Suprapubic skin (tissue), 4 donors: ENCODE measurements around the gene TMEM91. TPM values are rescaled to one million over a fixed set of nuclear protein-coding genes. Genes with fewer than 3 reads are reported as not detected.
"Not testable (repeated sequence)": the region's sequence is repeated elsewhere in the genome, so short reads cannot be mapped to it uniquely, and the experiment has no call there.

Experiments used
- DNase-seq, 2 donors: peaks; one replicate each; pipeline ENCODE4 v3.0.0-alpha.2; 2019; ENCODE audit warnings: low spot score in 2 of 2
- H3K27ac ChIP-seq: fragments of 200-600 bp; sonication (generic); one replicate; pipeline ENCODE4 v1.5.1; 2019
- H3K27me3 ChIP-seq: fragments of 200-600 bp; sonication (generic); one replicate; pipeline ENCODE4 v1.5.1; 2019
- H3K36me3 ChIP-seq: fragments of 200-600 bp; sonication (generic); one replicate; pipeline ENCODE4 v1.5.1; 2019
- H3K4me1 ChIP-seq: fragments of 200-600 bp; sonication (generic); one replicate; pipeline ENCODE4 v1.5.1; 2019
- H3K4me3 ChIP-seq: fragments of 200-600 bp; sonication (generic); one replicate; pipeline ENCODE4 v1.5.1; 2019; ENCODE audit warnings: mild to moderate bottlenecking
- H3K9me3 ChIP-seq: fragments of 200-600 bp; sonication (generic); one replicate; pipeline ENCODE4 v1.5.1; 2019
- EP300 ChIP-seq: sonication (generic); formaldehyde crosslinking; IDR thresholded peaks from one replicate; pipeline ENCODE4 v1.6.1; 2017; ENCODE audit warnings: antibody characterized with exemption
- POLR2A ChIP-seq, 2 donors: fragments of 450-650 bp; IDR thresholded peaks; one replicate each; pipeline ENCODE4 v1.6.1; 2017; ENCODE audit warnings: antibody characterized with exemption in 2 of 2, mild to moderate bottlenecking in 2 of 2, moderate library complexity in 2 of 2
- POLR2AphosphoS5 ChIP-seq, 3 donors: sonication (generic); formaldehyde crosslinking; IDR thresholded peaks; one replicate each; pipeline ENCODE4 v1.6.1; 2017; ENCODE audit warnings: antibody characterized with exemption in 3 of 3
- WGBS: methylation state at CpG from one replicate; pipeline ENCODE4 v1.1.5; 2018; 5-methylcytosine and 5-hydroxymethylcytosine counted together
- total RNA-seq, 4 donors: library from RNA; depleted of rRNA; stranded (reverse); fragments of >200 nt; gene quantifications; one replicate each; pipeline ENCODE4 v1.1.0, GENCODE V29; 2016
- TF ChIP-seq, protein P1 (sequence below), 2 donors: fragments of 200-600 bp in 1 of 2; fragments of 450-650 bp in 1 of 2; sonication (generic) in 1 of 2; IDR thresholded peaks; one replicate each; pipeline ENCODE4 v1.5.1; 2016 to 2019; ENCODE audit warnings: antibody characterized with exemption in 2 of 2, mild to moderate bottlenecking in 1 of 2, moderate library complexity in 1 of 2

TMEM91 gene
- total RNA-seq, 4 donors from 2014 or later = 29.6 to 109 (median 88.1) TPM

DNA sequence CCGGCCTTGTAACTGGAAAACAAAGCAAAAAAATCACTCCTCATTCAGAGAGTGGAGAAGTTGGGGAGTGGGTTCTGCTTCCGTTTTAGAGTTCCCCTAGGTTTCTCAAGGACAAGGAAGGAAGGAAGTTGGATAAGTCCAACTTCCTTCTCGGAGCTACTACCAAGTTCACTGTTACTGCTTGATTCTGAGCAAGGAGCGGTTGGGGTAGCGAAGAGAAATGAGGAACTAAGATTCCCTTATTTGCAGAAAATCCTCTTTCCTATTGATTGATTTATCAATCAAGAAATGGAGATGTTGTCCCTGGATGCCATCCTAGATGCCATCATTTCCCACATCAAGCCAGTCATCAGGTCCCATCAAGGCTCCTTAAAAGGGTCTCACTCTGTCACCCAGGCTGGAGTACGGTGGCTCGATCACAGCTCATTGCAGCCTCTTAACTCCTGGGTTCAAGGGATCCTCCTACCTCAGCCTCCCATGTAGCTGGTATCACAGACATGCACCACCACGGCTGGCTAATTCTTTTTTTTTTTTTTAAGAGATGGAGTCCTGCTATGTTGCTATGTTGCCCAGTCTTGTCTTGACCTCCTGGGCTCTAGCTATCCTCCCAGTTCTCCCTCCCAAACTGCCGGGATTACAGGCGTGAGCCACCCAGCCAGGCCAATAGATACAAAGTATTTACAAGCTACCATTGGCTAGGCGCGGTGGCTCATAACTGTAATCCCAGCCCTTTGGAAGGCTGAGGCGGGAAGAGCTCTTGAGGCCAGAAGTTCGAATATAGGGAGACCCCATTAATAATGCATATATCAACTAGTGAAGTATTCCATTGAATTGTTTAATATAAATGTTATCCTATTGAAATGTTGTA lies 11.6 kb upstream of the TMEM91 start:
- 71% methylated on average over 14 of the region's 14 CpGs for WGBS
- DNase-seq = no peak
- H3K27me3 ChIP-seq = no peaks in the 10 kb centered on the region
- peak overlapping the region; percentile 76 for H3K4me3 ChIP-seq
- H3K27ac ChIP-seq = peak overlapping the region; percentile 99
- H3K4me1 ChIP-seq = peaks cover 31% of the 10 kb centered on the region
- no peaks in the 10 kb centered on the region for H3K36me3 ChIP-seq
- TF ChIP-seq, protein P1, sequence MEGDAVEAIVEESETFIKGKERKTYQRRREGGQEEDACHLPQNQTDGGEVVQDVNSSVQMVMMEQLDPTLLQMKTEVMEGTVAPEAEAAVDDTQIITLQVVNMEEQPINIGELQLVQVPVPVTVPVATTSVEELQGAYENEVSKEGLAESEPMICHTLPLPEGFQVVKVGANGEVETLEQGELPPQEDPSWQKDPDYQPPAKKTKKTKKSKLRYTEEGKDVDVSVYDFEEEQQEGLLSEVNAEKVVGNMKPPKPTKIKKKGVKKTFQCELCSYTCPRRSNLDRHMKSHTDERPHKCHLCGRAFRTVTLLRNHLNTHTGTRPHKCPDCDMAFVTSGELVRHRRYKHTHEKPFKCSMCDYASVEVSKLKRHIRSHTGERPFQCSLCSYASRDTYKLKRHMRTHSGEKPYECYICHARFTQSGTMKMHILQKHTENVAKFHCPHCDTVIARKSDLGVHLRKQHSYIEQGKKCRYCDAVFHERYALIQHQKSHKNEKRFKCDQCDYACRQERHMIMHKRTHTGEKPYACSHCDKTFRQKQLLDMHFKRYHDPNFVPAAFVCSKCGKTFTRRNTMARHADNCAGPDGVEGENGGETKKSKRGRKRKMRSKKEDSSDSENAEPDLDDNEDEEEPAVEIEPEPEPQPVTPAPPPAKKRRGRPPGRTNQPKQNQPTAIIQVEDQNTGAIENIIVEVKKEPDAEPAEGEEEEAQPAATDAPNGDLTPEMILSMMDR (IDR thresholded peaks at IDR 0.05) = no peak
- TF ChIP-seq POLR2A (IDR thresholded peaks at IDR 0.05) (no peak), POLR2AphosphoS5 (IDR thresholded peaks at IDR 0.05) (no peak), EP300 (no peak)
- H3K9me3 ChIP-seq = no peaks in the 10 kb centered on the region

GRCh38 chr19:41366089-41366488 lies 10.2 kb upstream of the TMEM91 start:
- TF ChIP-seq, protein P1 (IDR thresholded peaks at IDR 0.05) = no peak
- TF ChIP-seq POLR2A (IDR thresholded peaks at IDR 0.05) (no peak), POLR2AphosphoS5 (IDR thresholded peaks at IDR 0.05) (no peak), EP300 (no peak)
- H3K27me3 ChIP-seq = no peaks in the 10 kb centered on the region
- DNase-seq = no peak
- H3K4me3 ChIP-seq = no peak overlapping the region
- H3K9me3 ChIP-seq = no peaks in the 10 kb centered on the region
- H3K27ac ChIP-seq = no peak overlapping the region
- H3K4me1 ChIP-seq = peaks cover 31% of the 10 kb centered on the region
- H3K36me3 ChIP-seq = no peaks in the 10 kb centered on the region
- WGBS = 96% methylated on average over 1 of the region's 1 CpG

GRCh38 chr19:41367848-41368301 lies 8.5 kb upstream of the TMEM91 start:
- DNase-seq = no peak
- H3K27ac ChIP-seq = peak overlapping the region; percentile 23
- TF ChIP-seq, protein P1 (IDR thresholded peaks at IDR 0.05) = no peak
- TF ChIP-seq EP300 (no peak), POLR2A (IDR thresholded peaks at IDR 0.05) (no peak), POLR2AphosphoS5 (IDR thresholded peaks at IDR 0.05) (no peak)

GRCh38 chr19:41369769-41370168 lies 6.6 kb upstream of the TMEM91 start:
- Histone ChIP-seq H3K36me3 (no peaks in the 10 kb centered on the region), H3K9me3 (no peaks in the 10 kb centered on the region), H3K27ac (no peak overlapping the region), H3K4me1 (peaks cover 31% of the 10 kb centered on the region), H3K4me3 (no peak overlapping the region), H3K27me3 (no peaks in the 10 kb centered on the region)
- TF ChIP-seq POLR2A (IDR thresholded peaks at IDR 0.05) (no peak), EP300 (no peak), POLR2AphosphoS5 (IDR thresholded peaks at IDR 0.05) (no peak)
- TF ChIP-seq, protein P1 (IDR thresholded peaks at IDR 0.05) = no peak
- WGBS = 89% methylated on average over 2 of the region's 2 CpGs
- DNase-seq = no peak

More at GRCh38 chr19:41367848-41368301, 8.5 kb upstream of the TMEM91 start:
- Histone ChIP-seq H3K4me3 (no peak overlapping the region), H3K4me1 (peaks cover 31% of the 10 kb centered on the region), H3K9me3 (no peaks in the 10 kb centered on the region), H3K36me3 (no peaks in the 10 kb centered on the region), H3K27me3 (no peaks in the 10 kb centered on the region)
- 49% methylated on average over 6 of the region's 6 CpGs for WGBS

- H3K9me3 ChIP-seq, DNase-seq, H3K27me3 ChIP-seq, H3K27ac ChIP-seq, H3K36me3 ChIP-seq, H3K4me3 ChIP-seq: not testable (repeated sequence)
- 71% methylated on average over 5 of the region's 5 CpGs for WGBS
- H3K4me1 ChIP-seq = peaks cover 36% of the 10 kb centered on the region
Observed at GRCh38 chr19:41371119-41371518, 5.2 kb upstream of the TMEM91 start.
